Hindlimb muscle (tissue), 1 donor: ENCODE data around the gene HOXA3. TPM values are rescaled to one million over a fixed set of nuclear protein-coding genes. Genes with fewer than 3 reads are reported as not detected.

Experiments
- DNase-seq: peaks from one replicate; pipeline ENCODE4 v3.0.0-alpha.2; 2013
- polyA plus RNA-seq: library from polyadenylated mRNA; unstranded; fragments of 120-200 nt; gene quantifications from one replicate; pipeline ENCODE4 v1.2.1, GENCODE V29; 2013; ENCODE audit not compliant: insufficient read length

HOXA3 gene
- polyA plus RNA-seq, 1 donor = 11.2 TPM

DNA sequence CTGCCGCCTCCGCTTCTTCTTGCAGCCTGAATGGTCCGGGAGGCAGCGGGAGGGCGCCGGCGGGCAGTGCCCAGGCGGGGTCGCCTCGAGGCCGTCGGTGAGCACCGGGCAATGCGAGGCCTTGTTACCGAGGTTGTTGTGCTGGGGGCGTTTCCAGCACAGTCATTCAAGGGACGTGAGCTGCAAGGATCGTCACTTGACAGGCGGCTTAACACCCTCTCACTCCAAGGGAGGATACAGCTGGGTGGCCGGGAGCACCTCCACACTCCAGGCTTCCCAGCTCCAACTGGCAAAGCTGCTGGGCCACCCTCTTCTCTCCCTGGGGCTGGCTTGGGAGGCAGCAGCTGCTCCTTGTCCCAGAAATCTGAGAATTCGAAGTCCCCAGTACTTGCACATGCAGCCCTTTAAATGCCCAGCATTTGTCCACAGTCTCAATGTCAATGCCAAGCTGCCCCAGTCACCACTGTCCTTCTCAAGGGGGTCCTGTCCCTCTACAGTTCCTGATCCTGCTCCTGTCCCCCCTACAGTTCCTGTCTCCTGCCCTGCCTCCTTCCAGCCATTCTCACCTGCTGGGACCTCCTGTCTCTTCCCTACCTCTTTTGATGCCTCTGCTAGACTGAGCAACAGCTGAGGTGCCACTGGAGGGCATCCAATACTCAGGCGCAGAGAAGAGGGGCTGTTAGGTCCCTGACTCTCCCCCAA is 37.1 kb upstream of the HOXA3 start:
- DNase-seq = no peak

DNA sequence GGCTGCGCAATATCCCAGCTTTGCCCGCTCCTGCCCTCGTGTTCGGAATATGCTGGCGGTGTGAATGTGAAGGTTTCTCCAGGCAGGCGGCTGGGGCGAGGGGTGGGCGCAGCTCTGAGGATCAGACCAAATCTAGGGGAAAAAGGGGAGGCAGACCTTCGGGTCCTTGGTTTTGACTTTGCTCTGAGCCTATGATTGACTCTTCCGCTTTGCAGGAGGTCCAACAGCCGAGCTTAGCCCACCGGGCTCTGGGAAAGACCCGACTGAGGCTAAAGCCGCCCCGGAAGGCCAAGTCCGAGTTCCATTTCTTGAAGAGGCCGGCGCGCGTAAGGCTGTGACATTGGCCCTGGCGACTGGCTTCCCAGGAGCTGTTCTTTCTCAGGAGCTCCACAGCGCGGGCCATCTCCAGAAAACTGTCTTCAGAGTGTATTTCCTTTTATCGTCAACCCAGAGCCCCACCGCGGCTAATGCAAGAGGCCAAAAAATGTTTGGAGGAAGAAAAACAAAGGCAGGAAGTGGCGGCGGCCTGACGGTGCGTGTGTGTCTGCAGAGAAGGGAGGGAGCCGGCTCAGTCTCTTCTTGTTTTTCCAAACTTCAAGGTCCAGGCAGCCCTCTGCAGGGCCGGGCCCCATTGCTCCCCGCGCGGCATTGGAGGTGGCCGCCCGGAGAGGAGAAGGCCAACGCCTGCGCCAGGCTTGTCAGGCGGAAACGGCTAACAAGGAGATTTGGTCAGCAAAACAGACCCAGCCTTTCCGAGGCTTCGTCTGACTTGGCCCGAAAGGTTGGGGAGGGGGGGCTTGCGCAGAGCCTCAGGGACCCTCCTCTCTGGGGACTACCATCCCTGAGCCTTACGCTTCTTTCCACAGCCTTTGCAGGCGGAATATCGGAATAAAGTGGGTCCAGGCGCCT is 36.3 kb upstream of the HOXA3 start:
- no peak for DNase-seq

DNA sequence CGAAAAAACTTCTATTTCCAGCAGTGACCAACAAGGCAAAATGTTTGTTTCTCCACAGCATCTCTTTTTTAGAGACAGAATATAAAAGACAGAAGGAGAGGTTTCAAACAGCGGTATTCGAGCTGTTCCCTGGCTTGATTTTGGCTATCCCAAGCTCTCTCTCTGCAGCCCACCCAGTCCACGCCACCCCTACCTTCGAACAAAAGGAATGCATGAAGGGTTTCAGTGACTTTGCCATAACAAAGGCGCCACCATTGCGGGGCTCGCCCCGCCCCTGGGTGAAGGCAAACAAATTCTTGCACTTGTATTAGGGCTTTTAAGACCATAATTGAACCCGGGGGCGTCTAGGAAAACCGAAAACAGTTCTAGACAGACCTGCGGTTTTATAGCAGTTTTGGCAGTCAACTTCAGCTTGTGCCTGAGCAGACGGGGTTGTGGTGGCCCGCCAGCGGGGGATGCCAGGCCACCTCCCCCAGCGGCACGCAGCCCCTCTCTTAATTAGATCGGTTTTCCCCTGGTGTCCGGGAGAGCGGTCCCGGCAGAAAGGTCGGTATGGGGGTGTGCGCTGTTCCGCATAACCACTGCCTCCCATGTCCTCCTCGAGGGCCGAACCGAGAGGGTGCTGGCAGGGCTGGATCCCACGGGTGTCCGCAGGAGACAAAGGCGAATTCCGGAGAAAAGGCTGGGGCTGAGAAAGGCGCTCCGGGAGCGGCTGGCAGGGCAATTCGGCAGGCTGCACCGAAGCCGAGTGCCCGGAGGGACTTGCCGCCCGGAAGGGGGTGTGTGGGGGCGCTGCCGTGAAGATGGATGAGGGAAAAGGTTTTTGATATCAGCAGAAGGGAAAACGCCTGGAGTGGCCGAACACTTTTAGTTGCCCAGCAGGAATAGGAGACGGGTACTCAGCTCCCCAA is 35.3 kb upstream of the HOXA3 start:
- DNase-seq = no peak

DNA sequence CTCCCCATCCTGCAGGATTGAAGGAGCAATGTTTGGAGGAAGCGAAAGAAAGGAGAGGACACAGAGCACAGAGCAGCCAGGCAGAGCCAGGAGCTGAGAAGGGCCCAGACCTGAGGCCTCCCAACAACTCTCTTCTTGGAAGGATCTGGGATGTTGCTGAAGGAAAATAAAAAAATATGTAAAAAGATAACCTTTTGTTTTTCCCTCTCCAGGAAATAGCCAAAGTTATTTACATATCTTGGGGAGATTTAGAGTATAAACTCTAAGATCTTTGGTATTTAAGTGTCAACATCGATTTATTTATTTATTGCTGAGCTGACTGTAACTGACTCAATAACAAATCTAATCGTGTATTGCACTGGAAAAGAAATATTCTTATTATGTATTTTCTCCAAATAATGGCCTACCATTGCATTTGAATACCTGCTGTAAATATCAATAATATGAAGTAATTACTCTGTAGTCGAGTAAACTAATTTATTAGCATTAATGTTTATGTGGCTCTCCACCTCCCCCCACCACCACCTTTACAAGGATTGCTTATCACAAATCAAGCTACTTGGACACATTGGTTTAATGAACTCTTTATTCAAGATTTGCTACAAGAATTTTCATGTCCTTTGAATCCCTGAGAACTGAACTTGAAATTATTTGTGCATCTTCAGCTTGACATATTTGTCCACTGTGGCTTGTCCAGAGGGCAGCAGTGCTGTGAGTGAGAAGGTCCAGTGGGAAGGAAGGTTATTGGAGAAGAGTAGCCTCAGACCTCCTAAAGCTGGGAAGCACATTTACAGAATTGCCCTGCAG is 34.5 kb upstream of the HOXA3 start:
- DNase-seq = no peak

DNA sequence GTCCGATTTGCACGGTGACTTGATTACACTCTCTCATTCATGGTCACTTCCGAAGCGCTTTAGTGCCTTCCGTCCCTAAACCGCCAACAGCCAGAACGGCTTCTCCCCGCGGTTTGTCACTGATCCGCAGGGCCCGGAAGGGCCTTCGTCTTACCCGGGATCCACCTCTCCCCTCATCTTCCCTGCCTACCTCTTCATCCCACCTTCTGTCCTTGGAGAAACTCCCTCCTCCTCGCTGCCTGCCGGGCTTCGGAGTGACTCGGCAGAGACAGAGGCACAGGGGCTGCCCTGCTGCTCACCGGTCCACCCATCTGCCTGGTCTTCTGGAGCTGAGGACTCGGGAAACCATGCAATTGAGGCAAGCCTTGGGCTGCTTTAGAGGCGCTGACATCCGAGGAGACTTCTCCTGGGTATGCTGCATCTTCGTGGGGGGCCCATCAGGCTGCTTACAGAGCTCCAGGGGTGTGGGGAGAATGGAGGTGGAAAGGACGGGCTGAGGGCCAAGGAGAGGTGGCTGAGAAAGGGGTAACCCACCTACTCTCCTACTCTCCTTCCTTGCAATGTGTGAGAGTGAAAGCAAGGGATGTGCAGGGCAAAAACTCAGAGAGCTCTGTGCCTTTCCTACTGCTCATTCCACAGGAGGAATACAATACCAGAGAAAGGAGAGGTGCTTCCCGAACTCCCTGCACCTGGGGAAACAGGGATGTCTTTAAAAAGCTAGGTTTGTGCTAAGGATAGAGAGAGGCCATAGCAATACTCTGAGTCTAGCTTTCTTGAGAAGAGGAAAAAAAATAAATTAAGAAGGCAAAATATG is 33.7 kb upstream of the HOXA3 start:
- no peak for DNase-seq

DNA sequence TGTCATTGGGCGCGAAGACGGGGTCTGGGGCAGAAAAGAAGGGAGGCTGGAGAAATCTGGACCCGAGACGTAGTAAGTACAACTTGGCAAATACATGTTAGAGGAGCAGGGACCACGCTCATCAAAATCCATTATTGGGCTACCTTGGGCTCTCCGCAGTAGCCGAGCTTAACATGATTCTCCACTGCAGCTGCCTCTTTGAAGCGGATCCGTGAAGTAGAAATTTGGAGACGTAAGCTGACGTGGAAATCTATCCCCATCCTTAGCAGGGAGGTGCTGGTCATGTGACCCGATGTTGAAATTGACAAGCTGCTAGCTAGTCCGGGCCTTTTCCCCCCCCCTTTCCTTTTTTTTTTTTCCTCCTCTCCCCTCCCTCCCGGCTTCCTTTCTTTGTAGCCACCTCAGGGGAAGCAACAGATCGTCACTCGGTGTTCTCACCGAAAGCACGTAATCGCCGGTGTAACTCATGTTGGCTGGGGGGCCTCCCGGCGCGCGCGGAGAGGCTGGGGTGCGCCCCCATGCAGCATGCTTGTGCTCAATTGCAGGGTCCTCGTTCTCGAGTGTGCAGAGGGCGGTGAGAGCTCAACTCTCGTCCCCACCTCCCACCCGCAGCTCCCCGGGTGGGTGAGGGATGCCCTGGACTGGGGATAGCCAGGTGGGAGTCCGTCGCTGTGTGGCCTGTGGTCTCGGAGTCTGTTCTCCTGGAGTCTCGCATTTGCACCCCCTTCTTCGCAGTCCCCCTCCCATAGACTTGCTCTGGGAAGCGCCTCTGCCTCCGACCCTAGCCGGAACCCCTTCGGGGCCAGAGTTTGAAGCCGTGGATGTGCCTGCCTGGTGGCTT is 32.9 kb upstream of the HOXA3 start, which contains the start of gene HOXA11:
Gene HOXA11, minus strand, starts transcription at position 220 of the 841 bp plus-strand sequence. Its CDS starts 88 bp downstream, at position 132.
- DNase-seq = no peak

DNA sequence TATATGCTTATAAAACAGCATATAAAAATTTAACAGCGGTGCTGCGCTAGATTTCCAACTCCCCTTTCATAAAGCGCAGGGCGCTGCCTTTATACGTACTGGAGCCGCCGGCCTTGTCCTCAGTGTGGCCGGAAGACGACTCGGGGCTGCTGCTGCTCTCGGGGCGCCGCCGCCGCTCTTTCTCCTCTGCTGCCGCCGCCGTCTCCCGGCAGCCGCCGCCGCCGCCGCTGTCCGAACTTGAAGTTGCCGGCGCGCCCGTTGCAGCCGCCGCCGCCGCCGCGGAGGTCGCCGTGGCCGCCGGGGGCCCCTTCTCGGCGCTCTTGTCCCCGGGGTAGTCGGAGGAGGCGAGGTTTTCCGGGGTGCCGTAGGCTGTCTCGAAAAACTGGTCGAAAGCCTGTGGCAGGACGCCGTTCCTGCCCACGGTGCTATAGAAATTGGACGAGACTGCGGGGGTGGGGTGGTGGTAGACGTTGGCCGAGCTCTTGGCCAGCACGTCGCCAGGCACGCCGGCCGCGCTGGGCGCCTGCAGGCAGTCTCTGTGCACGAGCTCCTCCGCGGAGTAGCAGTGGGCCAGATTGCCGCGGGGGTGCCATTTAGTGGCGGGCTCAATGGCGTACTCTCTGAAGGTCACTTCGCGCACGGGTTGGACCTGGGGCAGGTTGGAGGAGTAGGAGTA is 32.1 kb upstream of the HOXA3 start:
- no peak for DNase-seq

DNA sequence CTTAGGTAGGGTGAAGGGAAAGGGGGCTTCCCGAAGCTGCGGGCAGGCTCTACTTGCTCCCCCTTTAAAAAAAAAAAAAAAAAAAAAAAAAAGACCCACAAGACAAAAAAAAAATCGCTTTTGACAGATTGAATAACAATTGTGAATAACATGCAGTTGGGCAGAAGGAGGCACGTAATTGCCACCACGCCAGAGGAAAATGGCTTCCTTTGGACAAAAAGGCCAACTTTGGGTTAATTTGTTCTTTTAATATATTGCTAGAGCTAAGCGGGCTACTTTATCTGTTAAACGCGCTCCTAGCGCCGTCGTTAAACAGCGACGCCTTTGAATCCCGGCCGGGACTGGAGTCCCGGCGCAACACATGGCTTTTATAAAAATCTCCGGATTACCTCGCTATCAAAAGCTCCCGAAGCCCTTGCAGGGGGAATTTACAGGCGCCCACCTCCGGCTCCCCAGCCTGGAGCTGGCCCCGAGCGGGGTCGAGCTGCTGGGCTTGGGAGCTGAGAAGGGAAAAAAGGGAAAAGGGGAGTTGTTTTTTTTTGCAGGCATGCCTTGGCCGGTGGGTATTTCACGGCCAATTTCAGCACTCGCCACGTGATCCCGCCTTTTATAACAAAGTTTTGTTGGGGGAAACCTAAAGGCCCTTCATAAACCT is 31.4 kb upstream of the HOXA3 start:
- DNase-seq = no peak

DNA sequence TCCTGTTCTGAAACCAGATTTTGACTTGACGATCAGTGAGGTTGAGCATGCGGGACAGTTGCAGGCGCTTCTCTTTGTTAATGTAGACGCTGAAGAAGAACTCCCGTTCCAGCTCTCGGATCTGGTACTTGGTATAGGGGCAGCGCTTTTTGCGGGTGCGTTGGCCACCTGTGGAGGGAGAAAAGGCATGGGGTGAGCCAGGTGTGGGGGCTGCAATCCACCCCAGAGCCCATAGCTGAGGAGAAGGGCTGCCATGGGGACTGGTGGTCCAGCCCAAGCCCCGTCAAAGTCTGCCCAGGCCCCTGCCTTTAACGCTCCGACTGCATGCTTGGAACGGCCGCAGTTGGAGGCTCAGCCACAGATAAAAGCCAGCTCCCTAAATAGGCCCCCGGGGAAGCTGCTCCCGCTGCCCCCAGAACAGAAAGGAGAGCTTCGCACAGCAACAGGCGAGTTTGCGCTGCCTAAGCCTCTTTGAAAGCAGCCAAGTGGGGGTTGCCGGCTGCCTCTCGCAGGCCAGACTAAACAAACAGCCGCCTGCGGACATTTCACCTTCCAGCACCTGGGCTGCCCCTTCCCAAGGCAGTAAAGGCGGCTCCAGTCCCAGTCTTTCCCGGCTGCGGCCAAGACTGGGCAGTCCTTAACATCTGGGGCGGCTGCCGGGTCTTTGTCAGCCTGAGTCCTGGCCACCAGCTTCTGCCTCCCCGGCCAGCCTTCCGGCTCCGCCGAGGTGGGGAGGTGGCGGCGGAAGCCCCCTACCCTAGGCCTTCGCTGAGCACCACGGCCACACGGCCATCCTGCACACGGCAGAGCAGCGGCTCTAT is 30.7 kb upstream of the HOXA3 start:
- DNase-seq = no peak

DNA sequence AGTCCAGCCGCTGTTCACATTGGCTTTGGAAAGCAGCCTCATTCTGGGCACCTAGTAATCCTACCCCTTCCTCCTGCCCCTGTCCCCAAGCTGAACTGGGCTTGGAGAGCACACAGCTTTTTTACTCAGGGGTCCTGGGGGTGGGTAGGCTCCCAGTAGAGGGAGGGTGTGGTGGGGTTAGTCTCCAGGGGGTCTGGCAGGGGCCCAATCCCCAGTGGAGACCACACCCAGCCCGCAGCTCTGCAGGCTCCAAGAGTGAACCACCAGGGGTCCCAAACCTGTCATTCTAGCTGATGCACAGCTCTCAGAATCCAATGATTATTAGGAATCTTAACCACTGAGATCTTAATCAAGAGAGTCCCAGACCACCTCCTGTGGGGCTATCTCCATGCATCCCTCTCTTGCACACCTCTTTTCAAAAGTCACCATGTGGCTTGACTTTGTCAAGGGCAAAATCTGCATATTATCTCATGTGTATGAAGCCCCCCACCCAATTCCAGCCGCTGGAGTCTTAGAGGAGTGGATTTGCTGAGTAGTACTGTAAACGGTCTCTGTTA is 30.0 kb upstream of the HOXA3 start:
- no peak for DNase-seq

DNA sequence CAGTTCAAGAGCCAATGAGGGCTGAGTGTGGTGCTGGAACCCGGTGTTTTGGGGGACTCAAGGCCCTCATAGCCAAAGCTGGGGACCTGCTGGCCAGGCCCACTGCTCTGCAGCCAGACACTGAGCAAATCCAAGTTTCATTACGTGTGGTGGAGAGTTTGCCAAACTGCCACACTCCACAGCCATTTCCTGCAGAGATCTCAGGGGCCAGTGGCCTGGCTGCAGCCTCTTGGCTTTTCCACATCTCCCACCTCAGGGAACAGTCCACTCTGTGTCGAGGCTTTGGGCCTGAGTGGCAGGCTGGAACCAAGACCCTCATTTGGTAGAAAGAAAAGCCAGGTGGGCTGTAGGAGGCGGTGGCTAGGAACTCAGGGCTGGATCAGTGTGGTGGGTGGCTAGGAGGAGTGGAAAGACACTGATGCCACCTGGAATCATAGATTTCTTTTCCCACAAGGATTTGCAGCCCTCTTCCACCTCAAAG is 29.5 kb upstream of the HOXA3 start:
- DNase-seq = no peak

DNA sequence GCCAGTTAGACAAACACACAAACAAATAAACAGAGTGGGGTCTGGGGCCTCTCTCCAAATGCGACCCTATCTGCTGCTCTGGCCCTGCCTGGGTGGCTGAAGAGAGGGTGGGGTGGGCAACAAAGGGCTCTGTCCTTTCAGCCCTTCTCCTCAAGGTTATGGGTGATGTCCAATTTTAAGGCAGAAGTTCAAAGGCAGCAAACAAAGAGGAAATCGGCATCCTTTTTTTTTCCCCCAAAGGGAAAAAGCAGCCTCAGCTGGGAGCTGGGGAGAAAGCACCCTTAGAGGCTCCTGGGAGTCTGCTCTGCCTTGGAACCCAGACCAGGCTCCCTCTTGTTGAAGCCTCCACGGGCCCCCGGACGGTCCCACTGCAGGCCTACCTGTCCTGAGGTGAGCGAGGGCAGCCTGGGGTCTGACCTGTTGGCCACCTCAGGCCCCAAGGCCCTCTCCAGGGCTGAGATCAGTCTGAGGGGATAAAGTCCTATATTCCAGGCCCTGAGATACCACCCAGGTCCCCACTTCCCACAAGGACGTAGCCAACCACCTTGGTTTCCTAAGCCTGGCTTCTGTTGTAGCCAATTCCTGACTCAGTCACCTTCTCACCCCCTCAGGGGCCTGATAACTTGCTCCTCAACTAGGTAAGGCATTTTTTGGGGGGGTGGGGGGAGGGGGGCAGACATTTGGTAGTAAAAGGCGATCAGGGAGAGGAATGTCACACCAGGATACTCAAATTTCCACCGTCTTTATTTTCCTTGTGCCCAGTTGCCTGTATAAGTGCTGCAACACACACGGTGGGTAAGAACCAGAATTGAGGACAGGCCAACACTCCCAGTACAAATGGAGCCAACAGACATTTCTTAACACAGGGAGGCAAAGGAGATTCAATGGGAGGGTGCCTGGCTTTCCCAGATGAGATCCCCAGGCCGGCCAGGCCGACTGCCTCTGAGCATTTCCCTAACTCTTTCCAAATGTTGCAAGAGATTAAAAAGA is 28.3 kb upstream of the HOXA3 start:
- DNase-seq = no peak

DNA sequence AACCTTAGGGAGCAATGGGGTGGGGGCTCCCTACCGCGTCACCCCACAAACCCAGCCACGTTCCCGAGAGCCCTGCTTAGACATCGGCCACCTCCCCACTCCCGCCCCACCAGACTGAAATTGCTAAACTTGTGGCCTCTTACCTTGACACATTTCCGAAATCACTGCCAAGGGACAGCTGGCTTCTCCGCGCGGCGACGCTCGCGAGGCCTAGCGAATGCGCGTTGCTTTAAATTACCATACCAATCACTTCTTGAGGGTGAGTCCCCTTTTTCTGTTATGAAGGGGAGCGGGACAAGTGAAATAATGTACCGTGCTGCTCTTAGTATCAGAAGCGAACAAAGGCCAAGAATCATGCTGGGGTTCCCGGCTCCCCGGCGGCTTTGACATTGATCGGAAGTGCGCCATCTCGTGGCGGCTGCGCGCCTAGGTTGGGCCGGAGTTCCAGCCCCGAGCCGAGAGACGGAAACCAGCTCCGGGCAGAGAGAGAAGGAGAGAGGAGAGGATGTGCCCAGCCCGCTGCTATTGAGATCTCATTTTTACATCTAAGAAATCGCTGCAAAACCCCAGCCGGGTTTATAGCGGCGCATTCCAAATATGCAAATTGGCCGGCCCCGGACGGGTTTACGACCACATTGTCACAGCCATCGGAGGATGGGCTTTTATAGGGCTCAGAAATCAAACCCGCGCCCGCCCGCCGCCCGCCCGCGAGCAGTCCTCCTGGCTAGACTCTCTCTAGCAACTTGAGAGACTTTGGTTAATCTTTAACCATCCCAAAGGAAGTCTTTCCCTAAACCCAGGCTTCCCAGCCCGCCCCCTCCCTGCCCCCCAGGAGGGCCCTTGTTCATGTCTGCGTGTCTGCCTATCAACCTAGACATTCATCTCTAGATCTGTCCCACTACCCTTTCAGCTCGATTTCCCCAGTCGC is 27.4 kb upstream of the HOXA3 start:
- DNase-seq = peak; percentile 93

DNA sequence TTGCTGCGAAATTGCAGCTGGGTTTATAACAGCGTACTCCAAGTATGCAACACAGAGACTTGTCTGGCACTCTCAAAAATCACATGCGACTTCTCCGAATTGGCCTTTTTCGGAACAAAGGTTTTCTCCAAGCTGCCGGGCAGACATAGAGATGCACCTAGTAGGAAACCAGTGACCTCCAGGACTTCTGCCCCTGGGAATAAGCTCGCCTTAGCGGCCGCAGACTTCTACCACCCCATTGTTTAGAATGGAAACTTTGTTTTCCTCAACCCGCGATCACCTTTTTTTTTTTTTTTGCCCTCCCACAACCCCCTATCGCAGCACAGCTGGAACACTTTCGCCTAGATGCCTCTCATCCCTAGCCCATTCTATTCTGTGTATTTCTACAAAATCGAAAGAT is 26.6 kb upstream of the HOXA3 start:
- DNase-seq = no peak

DNA sequence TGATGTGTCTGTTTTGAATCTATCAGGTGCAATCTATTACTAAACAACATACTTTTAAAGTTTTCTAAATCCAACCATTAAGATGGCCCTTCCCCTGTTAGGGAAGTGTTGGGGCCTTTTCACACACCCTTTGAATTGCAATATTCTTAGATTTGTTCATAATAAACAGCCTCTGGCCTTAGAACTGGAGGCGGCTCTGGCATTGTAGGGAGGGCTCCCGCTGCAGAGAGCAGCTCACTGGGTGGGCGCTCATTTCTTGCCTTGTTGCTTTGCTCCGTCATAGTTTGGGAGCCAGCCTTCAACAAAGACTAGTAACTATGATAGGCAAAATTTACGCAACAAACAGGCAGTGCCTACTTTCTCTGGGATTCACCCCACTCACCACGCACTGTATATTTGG is 26.0 kb upstream of the HOXA3 start:
- DNase-seq = no peak
